Smooth muscle cell (in vitro differentiated cells): ENCODE results near the gene KCNN3. TPM values are rescaled to one million over a fixed set of nuclear protein-coding genes. Genes with fewer than 3 reads are reported as not detected.

Source experiments
- DNase-seq: peaks from one replicate; lab custom pipeline; 2025; ENCODE audit not compliant: unreplicated experiment; lab: John Stamatoyannopoulos, UW
- H2AFZ ChIP-seq: fragments of 200-600 bp; sonication (generic); 2 replicates; pipeline ENCODE4 v1.6.0; 2016; ENCODE audit warnings: antibody characterized with exemption, low read depth, mild to moderate bottlenecking
- H3F3A ChIP-seq: fragments of 200-600 bp; sonication (generic); 2 replicates; pipeline ENCODE4 v1.6.0; 2017; ENCODE audit warnings: antibody characterized with exemption, low read depth
- H3K27ac ChIP-seq: fragments of 200-600 bp; sonication (generic); 2 replicates; pipeline ENCODE4 v1.5.1; 2016; ENCODE audit warnings: low read depth, mild to moderate bottlenecking
- H3K27me3 ChIP-seq: fragments of 200-600 bp; sonication (generic); 2 replicates; pipeline ENCODE4 v1.6.1; 2016; ENCODE audit warnings: low read depth, mild to moderate bottlenecking
- H3K36me3 ChIP-seq: fragments of 200-600 bp; sonication (generic); 2 replicates; pipeline ENCODE4 v1.5.1; 2016; ENCODE audit warnings: low read depth
- H3K4me1 ChIP-seq: fragments of 200-600 bp; sonication (generic); 2 replicates; pipeline ENCODE4 v1.5.1; 2016; ENCODE audit warnings: low read depth
- H3K4me2 ChIP-seq: fragments of 200-600 bp; sonication (generic); 2 replicates; pipeline ENCODE4 v1.6.0; 2016; ENCODE audit warnings: mild to moderate bottlenecking
- H3K4me3 ChIP-seq: fragments of 200-600 bp; sonication (generic); 2 replicates; pipeline ENCODE4 v1.5.1; 2016; ENCODE audit warnings: mild to moderate bottlenecking
- H3K79me2 ChIP-seq: fragments of 200-600 bp; sonication (generic); 2 replicates; pipeline ENCODE4 v1.6.0; 2016; ENCODE audit warnings: low read depth, mild to moderate bottlenecking
- H3K9ac ChIP-seq: fragments of 200-600 bp; sonication (generic); 2 replicates; pipeline ENCODE4 v1.6.0; 2016; ENCODE audit warnings: low read depth
- H3K9me3 ChIP-seq: fragments of 200-600 bp; sonication (generic); replicated peaks from 2 replicates; pipeline ENCODE4 v1.5.1; 2016; ENCODE audit warnings: low read depth
- H4K20me1 ChIP-seq: fragments of 200-600 bp; sonication (generic); 2 replicates; pipeline ENCODE4 v1.6.0; 2016; ENCODE audit warnings: low read depth
- WGBS: methylation state at CpG from one replicate; pipeline ENCODE4 v1.1.7; 2016; ENCODE audit warnings: low lambda C conversion rate; 5-methylcytosine and 5-hydroxymethylcytosine counted together
- polyA plus RNA-seq: library from polyadenylated mRNA; unstranded; fragments of >200 nt; fragmentation: Nextera tagmentation; extraction: Ambion mirVana; gene quantifications from 2 replicates; pipeline ENCODE4 v1.2.1, GENCODE V29; 2016
- total RNA-seq: library from RNA; depleted of rRNA; stranded (reverse); fragments of >200 nt; gene quantifications from 2 replicates; pipeline ENCODE4 v1.2.3, GENCODE V29; 2014
- TF ChIP-seq, protein P1 (sequence below): fragments of 200-600 bp; sonication (generic); IDR thresholded peaks from 2 replicates; pipeline ENCODE4 v1.5.1; 2017; ENCODE audit warnings: borderline replicate concordance, mild to moderate bottlenecking, antibody characterized with exemption; ENCODE audit not compliant: insufficient read depth, poor library complexity, severe bottlenecking

Gene KCNN3
- total and polyA plus RNA-seq, 2 experiments from 2014 or later: 0.18 to 0.77 TPM

DNA sequence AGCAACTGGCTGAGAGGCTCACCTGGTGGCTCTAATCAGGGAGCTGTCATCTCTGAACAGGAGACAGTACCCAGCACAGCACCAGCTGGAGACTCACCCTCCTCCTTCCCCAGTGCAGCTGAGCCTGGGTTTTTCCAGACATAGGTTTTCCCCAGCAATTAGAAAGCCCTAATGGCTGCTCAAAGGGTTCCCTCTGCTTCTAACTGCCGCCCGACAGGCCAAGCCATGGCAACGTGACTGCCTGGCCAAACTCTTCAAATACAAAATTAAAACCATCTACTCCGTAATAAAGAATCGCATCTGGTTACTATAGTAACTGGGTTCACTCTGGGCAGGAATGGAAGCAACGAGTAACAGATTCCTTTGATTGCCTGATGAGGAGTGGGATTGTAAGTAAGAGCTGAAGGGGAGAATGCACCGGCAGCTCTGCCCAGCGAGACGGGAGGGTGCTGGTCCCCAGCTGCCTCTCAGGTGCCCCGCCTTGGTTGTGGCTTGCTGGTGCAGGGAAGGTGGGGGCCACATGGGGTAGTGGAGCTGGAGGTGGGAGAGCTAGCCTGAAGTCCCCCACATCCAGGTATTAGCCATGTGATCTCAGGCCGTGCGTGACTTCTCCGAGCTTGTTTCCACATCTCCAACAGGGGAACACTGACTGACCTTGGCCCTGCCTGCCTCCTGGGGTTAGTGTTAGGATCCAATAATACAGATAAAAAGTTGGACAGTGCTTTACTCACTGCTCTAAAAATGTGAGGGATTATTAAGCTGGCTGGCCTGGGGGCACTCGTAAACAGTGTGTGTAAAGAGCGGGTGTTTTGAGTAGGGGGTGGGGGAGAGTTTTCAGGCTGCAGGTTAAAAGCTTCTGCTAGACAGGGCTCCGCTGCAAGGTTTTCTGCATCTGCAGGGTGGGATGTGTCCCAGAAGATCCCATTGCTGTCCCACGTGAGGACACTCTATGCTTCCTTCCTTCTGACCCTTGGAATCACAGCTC is 94.2 kb downstream of the KCNN3 start:
- Histone ChIP-seq H3F3A (no peaks in the 10 kb centered on the region), H3K9ac (no peak overlapping the region), H3K36me3 (no peaks in the 10 kb centered on the region), H3K4me1 (no peaks in the 10 kb centered on the region), H3K4me2 (no peak overlapping the region), H3K27me3 (peaks cover 4% of the 10 kb centered on the region), H2AFZ (no peak overlapping the region), H3K4me3 (no peak overlapping the region), H3K79me2 (no peaks in the 10 kb centered on the region), H3K27ac (no peak overlapping the region), H4K20me1 (no peaks in the 10 kb centered on the region), H3K9me3 (no peaks in the 10 kb centered on the region)
- 75% methylated on average over 17 of the region's 17 CpGs for WGBS
- no peak for DNase-seq
- TF ChIP-seq, protein P1, sequence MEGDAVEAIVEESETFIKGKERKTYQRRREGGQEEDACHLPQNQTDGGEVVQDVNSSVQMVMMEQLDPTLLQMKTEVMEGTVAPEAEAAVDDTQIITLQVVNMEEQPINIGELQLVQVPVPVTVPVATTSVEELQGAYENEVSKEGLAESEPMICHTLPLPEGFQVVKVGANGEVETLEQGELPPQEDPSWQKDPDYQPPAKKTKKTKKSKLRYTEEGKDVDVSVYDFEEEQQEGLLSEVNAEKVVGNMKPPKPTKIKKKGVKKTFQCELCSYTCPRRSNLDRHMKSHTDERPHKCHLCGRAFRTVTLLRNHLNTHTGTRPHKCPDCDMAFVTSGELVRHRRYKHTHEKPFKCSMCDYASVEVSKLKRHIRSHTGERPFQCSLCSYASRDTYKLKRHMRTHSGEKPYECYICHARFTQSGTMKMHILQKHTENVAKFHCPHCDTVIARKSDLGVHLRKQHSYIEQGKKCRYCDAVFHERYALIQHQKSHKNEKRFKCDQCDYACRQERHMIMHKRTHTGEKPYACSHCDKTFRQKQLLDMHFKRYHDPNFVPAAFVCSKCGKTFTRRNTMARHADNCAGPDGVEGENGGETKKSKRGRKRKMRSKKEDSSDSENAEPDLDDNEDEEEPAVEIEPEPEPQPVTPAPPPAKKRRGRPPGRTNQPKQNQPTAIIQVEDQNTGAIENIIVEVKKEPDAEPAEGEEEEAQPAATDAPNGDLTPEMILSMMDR: no peak

DNA sequence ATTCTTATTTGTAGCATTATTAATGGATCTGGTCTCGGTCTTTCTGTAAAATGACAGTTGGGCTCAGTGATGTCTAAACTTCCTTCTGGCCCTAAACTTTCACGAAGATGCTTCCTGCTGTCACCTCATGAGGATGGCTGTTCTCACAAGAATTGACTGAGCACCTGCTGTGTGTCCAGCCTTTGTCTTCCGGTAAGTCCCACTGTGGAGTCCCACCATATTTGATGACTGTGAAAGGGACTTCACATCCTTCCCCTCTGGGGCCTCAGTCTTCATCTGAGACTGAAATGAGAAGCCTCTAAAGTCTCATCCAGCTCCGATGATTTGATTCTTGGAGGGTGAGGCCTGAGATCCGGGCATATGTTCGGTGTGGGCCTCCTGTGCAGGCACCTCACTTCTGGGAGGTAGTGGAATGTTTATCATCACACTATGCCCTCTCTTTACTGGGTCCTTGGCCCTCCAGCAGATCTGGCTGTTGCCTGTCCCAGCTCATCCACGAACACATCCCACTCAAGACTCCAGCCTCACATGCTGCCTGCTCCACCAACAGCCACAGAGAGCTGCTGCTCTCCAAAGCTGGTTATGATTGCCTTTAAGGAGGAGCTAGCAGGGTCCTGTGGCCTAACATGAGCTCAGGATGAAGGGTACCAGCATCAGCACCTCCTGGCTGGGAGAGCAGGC is 95.8 kb downstream of the KCNN3 start:
- Histone ChIP-seq H4K20me1 (no peaks in the 10 kb centered on the region), H3K4me3 (no peak overlapping the region), H2AFZ (no peak overlapping the region), H3K27ac (no peak overlapping the region), H3K9me3 (no peaks in the 10 kb centered on the region), H3K4me1 (no peaks in the 10 kb centered on the region), H3K27me3 (peaks cover 4% of the 10 kb centered on the region), H3K36me3 (no peaks in the 10 kb centered on the region), H3K9ac (no peak overlapping the region), H3K4me2 (no peak overlapping the region), H3F3A (no peaks in the 10 kb centered on the region), H3K79me2 (no peaks in the 10 kb centered on the region)
- TF ChIP-seq, protein P1: no peak
- DNase-seq: no peak
- WGBS: 91% methylated on average over 7 of the region's 7 CpGs

DNA sequence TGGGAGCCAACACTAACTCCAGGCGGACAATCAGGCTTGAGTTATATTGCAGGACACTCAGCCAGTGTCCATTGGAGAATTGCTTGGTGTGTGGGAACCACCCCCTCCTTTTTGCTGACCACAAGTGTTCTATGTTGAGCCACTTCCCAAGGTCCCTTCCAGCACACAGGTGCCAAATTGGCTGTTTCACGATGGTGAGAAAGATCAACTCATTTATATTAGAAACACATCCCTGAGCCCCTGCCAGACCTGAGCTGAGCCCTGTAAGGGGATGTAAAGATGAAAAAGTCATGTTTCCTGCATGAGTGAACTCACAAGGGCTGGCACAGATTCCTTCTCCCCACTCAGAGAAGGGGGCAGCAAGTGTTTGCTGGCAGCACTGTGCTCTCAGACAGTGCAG is 96.5 kb downstream of the KCNN3 start:
- Histone ChIP-seq H3K27ac (no peak overlapping the region), H3K4me3 (no peak overlapping the region), H3K4me1 (no peaks in the 10 kb centered on the region), H3K36me3 (no peaks in the 10 kb centered on the region), H3K79me2 (no peaks in the 10 kb centered on the region), H3F3A (no peaks in the 10 kb centered on the region), H3K27me3 (peaks cover 4% of the 10 kb centered on the region), H3K4me2 (no peak overlapping the region), H4K20me1 (no peaks in the 10 kb centered on the region), H3K9me3 (no peaks in the 10 kb centered on the region), H3K9ac (no peak overlapping the region), H2AFZ (no peak overlapping the region)
- DNase-seq: no peak
- TF ChIP-seq, protein P1: no peak
- WGBS: 93% methylated on average over 2 of the region's 2 CpGs
